IPS DF 6.9 (cell line): ENCODE results near the gene CYP2S1.

Source experiments
- DNase-seq: peaks from one replicate; pipeline ENCODE4 v3.0.0-alpha.2; 2013; ENCODE audit warnings: low read depth, low spot score
- H3K27ac ChIP-seq: one replicate; pipeline ENCODE4 v1.5.1; 2013; ENCODE audit warnings: low read length, control low read depth
- H3K27me3 ChIP-seq: 2 replicates; pipeline ENCODE4 v1.6.1; 2013; ENCODE audit warnings: mild to moderate bottlenecking, low read length; ENCODE audit not compliant: control insufficient read depth, insufficient read depth
- H3K36me3 ChIP-seq: 2 replicates; pipeline ENCODE4 v1.6.1; 2013; ENCODE audit warnings: low read length; ENCODE audit not compliant: control insufficient read depth, insufficient read depth
- H3K4me1 ChIP-seq: 2 replicates; pipeline ENCODE4 v1.6.1; 2013; ENCODE audit warnings: low read length; ENCODE audit not compliant: control insufficient read depth, insufficient read depth
- H3K4me3 ChIP-seq: 2 replicates; pipeline ENCODE4 v1.5.1; 2013; ENCODE audit warnings: mild to moderate bottlenecking, low read length
- H3K9me3 ChIP-seq: 2 replicates; pipeline ENCODE4 v1.6.1; 2013; ENCODE audit warnings: low read length, inconsistent platforms; ENCODE audit not compliant: control insufficient read depth, insufficient read depth
- WGBS: extraction: QIAGEN DNeasy Blood & Tissue Kit; methylation state at CpG from one replicate; pipeline ENCODE4 v1.1.7; 2013; ENCODE audit warnings: mixed read lengths, missing lambda C conversion rate; ENCODE audit not compliant: insufficient read length, insufficient coverage; 5-methylcytosine and 5-hydroxymethylcytosine counted together

Gene CYP2S1

DNA sequence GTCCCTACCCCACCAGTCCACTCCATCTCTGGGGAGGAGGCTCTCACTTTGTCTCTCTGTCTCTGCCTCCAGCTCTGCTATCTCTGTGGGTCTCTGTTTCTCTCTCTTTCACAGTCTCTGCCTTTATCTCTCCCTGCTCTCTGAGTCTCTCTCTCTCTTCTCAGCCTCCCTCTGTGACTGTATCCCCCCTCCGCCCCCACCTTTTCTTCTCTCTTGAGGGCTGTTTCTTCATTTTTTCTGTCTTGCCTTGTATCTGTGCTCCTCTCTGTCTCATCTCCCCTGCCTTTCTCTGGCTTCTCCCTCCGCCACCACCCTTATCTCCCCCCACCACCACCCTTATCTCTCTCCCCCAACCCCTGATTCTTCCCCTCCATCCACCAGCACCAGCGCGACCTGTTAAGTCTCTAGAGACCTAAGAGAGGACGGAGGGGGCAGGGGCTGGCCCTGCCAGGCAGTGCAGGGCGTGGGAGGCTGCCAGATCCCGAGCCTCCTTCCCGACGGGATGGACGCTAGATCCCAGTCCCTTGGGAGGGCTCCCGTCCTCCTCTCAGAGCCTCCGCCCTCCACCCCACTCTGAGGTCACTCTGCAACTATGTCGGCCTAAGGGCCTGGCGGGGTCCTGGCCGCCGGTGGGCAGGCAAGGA lies 27.0 kb downstream of the CYP2S1 start:
- no peak for DNase-seq
- Histone ChIP-seq H3K27ac (no peak overlapping the region), H3K4me3 (peak overlapping the region; percentile 62; the same call in 1 of the 2 replicates), H3K27me3 (no peaks in the 10 kb centered on the region), H3K4me1 (peaks cover 7% of the 10 kb centered on the region), H3K36me3 (peaks cover 2% of the 10 kb centered on the region; the same call in 1 of the 2 replicates), H3K9me3 (no peaks in the 10 kb centered on the region)
- no CpG with 5 or more reads among the region's 16 CpGs for WGBS

DNA sequence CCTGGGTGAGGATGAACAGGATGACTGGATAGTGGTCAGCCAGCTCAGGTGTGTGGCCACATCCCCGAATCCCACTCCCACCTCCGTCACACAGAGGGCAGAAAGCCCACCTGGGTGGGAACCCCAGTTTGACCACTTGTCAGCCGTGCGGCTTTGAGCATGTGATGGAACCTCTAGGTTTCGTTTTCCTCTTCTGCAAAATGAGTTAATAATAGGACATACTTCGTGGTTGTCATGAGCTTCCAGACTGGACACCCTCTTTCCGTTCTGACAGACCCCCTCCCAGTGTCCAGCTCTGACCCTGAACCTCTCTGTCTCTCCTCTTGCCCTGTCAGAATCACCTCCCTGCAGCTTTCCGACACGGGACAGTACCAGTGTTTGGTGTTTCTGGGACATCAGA lies 27.8 kb downstream of the CYP2S1 start:
- Histone ChIP-seq H3K9me3 (no peaks in the 10 kb centered on the region), H3K27me3 (no peaks in the 10 kb centered on the region), H3K4me1 (peaks cover 12% of the 10 kb centered on the region), H3K36me3 (peaks cover 2% of the 10 kb centered on the region; the same call in 1 of the 2 replicates), H3K4me3 (no peak overlapping the region), H3K27ac (no peak overlapping the region)
- no peak for DNase-seq
- WGBS = no CpG with 5 or more reads among the region's 9 CpGs

DNA sequence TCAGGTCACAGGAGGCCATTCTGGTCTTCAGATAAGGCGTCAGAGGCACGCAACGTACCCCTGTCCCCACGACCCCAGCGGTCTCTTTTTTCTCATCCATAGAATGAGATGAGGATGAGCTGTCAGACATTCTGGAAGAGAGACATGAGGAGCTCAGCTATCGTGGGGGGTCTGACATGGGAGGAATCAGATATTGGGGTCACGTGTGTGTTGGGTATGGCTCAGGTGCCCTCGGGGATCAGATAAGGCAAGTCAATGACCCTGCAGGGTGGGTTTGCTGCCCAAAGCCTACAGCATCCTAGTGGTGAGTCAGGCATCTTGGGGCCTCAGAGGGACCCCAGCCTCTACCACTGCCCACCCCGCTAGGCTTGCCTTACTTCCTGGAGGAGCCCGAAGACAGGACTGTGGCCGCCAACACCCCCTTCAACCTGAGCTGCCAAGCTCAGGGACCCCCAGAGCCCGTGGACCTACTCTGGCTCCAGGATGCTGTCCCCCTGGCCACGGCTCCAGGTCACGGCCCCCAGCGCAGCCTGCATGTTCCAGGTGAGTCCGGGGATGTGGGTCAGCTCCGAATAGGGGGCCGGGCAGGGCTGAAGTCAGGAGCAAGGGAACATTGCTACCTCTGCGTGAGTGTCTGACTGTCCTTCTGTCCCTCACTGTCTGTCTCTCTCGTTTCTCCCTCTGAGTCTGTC lies 28.6 kb downstream of the CYP2S1 start:
- H3K4me3 ChIP-seq = no peak overlapping the region
- H3K4me1 ChIP-seq = peaks cover 11% of the 10 kb centered on the region
- H3K27ac ChIP-seq = no peak overlapping the region

GRCh38 chr19:41222240-41222639 lies 29.2 kb downstream of the CYP2S1 start:
- H3K27me3 ChIP-seq = no peaks in the 10 kb centered on the region
- H3K9me3 ChIP-seq = no peaks in the 10 kb centered on the region
- peaks cover 2% of the 10 kb centered on the region; the same call in 1 of the 2 replicates for H3K36me3 ChIP-seq
- no peak overlapping the region for H3K27ac ChIP-seq
- DNase-seq = no peak
- H3K4me3 ChIP-seq = no peak overlapping the region
- WGBS = no CpG with 5 or more reads among the region's 10 CpGs
- H3K4me1 ChIP-seq = peaks cover 11% of the 10 kb centered on the region; the same call in 1 of the 2 replicates

More for the DNA sequence above, 28.6 kb downstream of the CYP2S1 start:
- WGBS = no CpG with 5 or more reads among the region's 20 CpGs
- Histone ChIP-seq H3K36me3 (peaks cover 2% of the 10 kb centered on the region; the same call in 1 of the 2 replicates), H3K9me3 (no peaks in the 10 kb centered on the region), H3K27me3 (no peaks in the 10 kb centered on the region)
- DNase-seq = no peak

DNA sequence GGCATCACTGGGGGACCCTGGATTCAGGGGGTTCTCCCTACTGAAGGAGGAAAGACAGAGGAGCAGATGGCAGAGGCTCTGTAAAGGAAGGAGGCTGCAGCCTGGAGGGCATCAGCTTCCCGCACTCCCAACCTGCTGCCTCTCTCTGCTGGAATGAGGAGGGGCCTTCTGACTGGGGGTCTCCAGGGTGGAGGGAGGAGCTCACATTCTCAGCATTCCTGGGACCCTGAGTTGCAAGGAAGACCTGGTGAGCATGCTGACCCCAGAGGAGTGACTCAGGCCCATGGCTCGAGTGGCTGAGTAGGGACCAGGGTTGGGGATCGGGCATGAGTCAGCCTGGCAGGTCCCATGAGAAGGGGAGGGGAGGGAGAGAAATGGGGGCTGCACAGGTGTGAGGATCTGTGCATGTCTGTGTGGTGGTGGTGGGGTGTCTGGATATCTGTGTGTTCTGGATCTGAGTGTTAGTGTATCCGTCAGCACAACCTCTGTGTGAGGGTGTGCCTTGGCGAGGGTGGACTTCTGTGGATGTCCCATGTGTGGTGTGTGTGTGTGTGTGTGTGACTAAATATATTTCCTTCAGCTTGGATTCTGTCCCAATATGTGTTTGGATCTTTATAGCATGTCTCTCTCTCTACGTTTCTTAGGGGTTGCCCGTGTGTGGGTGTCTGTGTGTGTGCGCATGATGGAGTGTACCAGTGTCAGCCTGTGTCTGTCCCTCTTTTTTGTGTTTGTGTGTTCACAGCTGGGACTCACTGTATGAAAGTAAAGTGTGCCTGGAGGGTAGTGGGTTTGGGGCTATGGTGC lies 30.6 kb downstream of the CYP2S1 start:
- Histone ChIP-seq H3K27ac (no peak overlapping the region), H3K36me3 (peaks cover 2% of the 10 kb centered on the region; the same call in 1 of the 2 replicates), H3K4me1 (peaks cover 11% of the 10 kb centered on the region; the same call in 1 of the 2 replicates), H3K9me3 (no peaks in the 10 kb centered on the region), H3K27me3 (no peaks in the 10 kb centered on the region), H3K4me3 (no peak overlapping the region)
- DNase-seq = no peak
- WGBS = no CpG with 5 or more reads among the region's 8 CpGs

- DNase-seq = no peak
- Histone ChIP-seq H3K4me3 (no peak overlapping the region), H3K27ac (no peak overlapping the region), H3K9me3 (no peaks in the 10 kb centered on the region), H3K36me3 (peaks cover 2% of the 10 kb centered on the region; the same call in 1 of the 2 replicates), H3K4me1 (peaks cover 11% of the 10 kb centered on the region; the same call in 1 of the 2 replicates), H3K27me3 (no peaks in the 10 kb centered on the region)
- no CpG with 5 or more reads among the region's 7 CpGs for WGBS
These were observed 31.6 kb downstream of the CYP2S1 start for GRCh38 chr19:41224632-41225031.

DNA sequence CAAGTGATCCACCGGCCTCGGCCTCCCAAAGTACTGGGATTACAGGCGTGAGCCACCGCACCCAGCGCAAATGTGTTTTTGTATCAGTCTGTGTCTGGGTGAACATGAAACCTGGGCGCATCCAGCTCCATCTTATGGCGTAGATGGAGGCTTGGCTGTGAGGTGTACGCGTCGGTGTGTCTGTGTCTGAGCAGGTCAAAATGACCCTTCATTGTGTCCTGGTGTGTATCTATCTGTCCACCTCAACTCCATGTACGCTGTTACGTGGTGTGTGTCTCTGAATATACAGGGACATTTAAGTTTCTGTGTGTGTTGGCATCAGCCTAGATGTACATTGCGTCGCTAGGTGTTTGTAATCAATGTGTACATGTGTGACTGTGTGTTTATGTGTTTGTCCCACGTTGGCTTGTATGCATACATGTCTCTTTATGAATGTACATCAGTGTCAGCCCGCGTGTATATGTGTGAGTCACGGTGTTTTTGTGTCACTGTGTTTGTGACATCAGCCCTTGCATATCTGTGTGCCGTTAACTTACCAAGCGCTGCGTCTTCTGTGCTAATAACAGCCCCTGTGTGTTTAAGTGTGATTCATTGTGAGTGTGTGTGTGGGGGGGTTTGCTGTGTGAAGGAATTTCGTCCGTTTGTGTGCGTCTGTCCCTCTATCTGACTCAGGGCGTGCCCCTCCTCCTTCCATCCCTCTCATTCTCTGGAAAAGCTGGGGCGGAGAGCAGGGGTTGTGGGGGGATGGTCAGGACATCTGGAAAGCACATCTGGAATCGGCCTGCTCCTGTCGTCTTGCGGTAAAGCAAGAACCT lies 32.4 kb downstream of the CYP2S1 start:
- Histone ChIP-seq H3K4me3 (peak overlapping the region; percentile 16; the same call in 1 of the 2 replicates), H3K9me3 (no peaks in the 10 kb centered on the region), H3K4me1 (peaks cover 8% of the 10 kb centered on the region; the same call in 1 of the 2 replicates), H3K27me3 (no peaks in the 10 kb centered on the region), H3K36me3 (peaks cover 2% of the 10 kb centered on the region; the same call in 1 of the 2 replicates), H3K27ac (no peak overlapping the region)
- WGBS = no CpG with 5 or more reads among the region's 29 CpGs
- no peak for DNase-seq

DNA sequence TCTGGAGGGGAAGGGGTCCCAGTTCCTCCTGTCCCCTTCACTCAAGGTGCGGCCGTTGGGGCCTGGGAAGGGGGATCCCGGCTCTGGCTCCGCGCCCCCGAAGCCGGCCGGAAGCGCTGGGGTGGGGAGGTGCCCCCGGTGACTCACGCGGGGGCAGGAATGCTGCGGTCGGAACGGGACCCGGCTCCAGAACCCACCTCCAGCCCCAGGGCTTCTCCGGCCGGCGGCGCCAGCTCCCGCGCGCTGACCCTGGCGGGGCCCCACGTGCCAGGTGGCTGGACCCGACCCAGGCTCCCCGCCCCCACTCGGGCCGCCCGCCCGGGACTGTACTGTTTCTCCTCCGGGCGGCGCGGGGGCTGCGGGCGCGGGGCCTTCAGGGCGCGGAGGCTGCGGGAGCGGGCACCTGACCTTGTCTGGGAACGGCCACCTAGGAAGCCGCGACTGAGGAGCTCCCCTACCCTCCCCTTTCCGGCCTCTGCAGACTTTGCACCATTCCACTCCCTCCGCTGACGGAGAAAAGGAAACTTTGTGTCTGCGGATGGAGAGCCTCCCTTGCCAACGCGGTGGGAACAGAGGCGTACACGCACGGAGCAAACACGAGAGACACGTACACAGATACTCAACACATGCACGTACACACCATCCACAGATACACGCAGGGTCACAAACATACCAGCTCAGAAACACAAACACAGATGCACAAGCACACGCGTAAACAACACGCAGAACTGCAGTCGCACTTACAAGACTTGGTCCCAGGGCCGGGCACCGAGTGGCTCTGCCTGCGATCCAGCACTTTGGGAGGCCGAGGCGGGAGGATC lies 33.2 kb downstream of the CYP2S1 start:
- 0 out of 2 replicates have a peak, but pooled peaks cover 2% of the 10 kb centered on the region for H3K36me3 ChIP-seq
- DNase-seq = no peak
- H3K9me3 ChIP-seq = no peaks in the 10 kb centered on the region
- WGBS = no CpG with 5 or more reads among the region's 67 CpGs
- H3K27me3 ChIP-seq = no peaks in the 10 kb centered on the region
- H3K4me1 ChIP-seq = peaks cover 7% of the 10 kb centered on the region; the same call in 1 of the 2 replicates
- H3K27ac ChIP-seq = no peak overlapping the region
- H3K4me3 ChIP-seq = peak overlapping the region; percentile 16; the same call in 1 of the 2 replicates

- Histone ChIP-seq H3K4me3 (no peak overlapping the region), H3K9me3 (no peaks in the 10 kb centered on the region), H3K27me3 (no peaks in the 10 kb centered on the region), H3K27ac (no peak overlapping the region), H3K4me1 (peaks cover 7% of the 10 kb centered on the region; the same call in 1 of the 2 replicates), H3K36me3 (0 out of 2 replicates have a peak, but pooled peaks cover 2% of the 10 kb centered on the region)
- no peak for DNase-seq
- WGBS = 100% methylated on average over 1 of the region's 9 CpGs
These were observed 33.9 kb downstream of the CYP2S1 start for GRCh38 chr19:41226874-41227390.
